SK-N-SH (cell line): ENCODE data around the gene HAT1. TPM values are rescaled to one million over a fixed set of nuclear protein-coding genes. Genes with fewer than 3 reads are reported as not detected.

Experiments used
- CTCF ChIA-PET: fragments of 300-600, 350-600 bp; formaldehyde crosslinking; extraction: SDS; loops from one replicate; lab custom pipeline; 2021; lab: Yijun Ruan, JAX
- POLR2A ChIA-PET: fragments of 350-600 bp; sonication (Branson Sonifier 250); formaldehyde crosslinking; extraction: SDS; loops from one replicate; lab custom pipeline; 2020; ENCODE audit warnings: antibody characterized with exemption, inconsistent platforms; lab: Yijun Ruan, JAX
- DNase-seq: peaks from one replicate; pipeline ENCODE4 v3.0.0; 2012
- H2AFZ ChIP-seq: fragments of 200-600 bp; sonication (generic); 2 replicates; pipeline ENCODE4 v1.8.1; 2016; ENCODE audit warnings: antibody characterized with exemption, mild to moderate bottlenecking, low read depth
- H3F3A ChIP-seq: fragments of 200-600 bp; sonication (generic); replicated peaks from 2 replicates; pipeline ENCODE3; 2016; ENCODE audit warnings: antibody characterized with exemption, mild to moderate bottlenecking; ENCODE audit not compliant: insufficient read depth
- H3K27ac ChIP-seq, 2 experiments: fragments of 200-500 bp in 1 of 2; fragments of 200-600 bp in 1 of 2; sonication (Bioruptor generic) in 1 of 2; sonication (generic), shearing (Covaris generic) in 1 of 2; 2 replicates each; pipeline versions ENCODE4 v1.5.1 to v1.6.1; 2014 to 2016; ENCODE audit warnings: low read depth in 2 of 2, inconsistent platforms in 1 of 2, low read length in 1 of 2, mild to moderate bottlenecking in 1 of 2, mixed read lengths in 1 of 2
- H3K27me3 ChIP-seq: fragments of 200-600 bp; sonication (generic), shearing (Covaris generic); 2 replicates; pipeline ENCODE4 v1.6.1; 2016; ENCODE audit warnings: mixed run types; ENCODE audit not compliant: insufficient read depth
- H3K36me3 ChIP-seq, 2 experiments: fragments of 200-500 bp in 1 of 2; fragments of 200-600 bp in 1 of 2; sonication (Bioruptor generic) in 1 of 2; sonication (generic) in 1 of 2; replicated peaks in 1 of 2; 2 replicates each; pipeline versions ENCODE3 to v1.5.1; 2014 to 2016; ENCODE audit warnings: low read length in 1 of 2, mild to moderate bottlenecking in 1 of 2; ENCODE audit not compliant: insufficient read depth in 2 of 2, control insufficient read depth in 1 of 2
- H3K4me1 ChIP-seq, 2 experiments: fragments of 200-500 bp in 1 of 2; fragments of 200-600 bp in 1 of 2; sonication (Bioruptor generic) in 1 of 2; sonication (generic), shearing (Covaris generic) in 1 of 2; 2 replicates each; pipeline versions ENCODE4 v1.5.1 to v1.6.1; 2014 to 2016; ENCODE audit warnings: low read depth in 1 of 2, low read length in 1 of 2, mixed run types in 1 of 2; ENCODE audit not compliant: insufficient read depth in 2 of 2, control insufficient read depth in 1 of 2
- H3K4me2 ChIP-seq: fragments of 200-600 bp; sonication (generic), shearing (Covaris generic); 2 replicates; pipeline ENCODE4 v1.6.1; 2017; ENCODE audit warnings: mixed run types
- H3K4me3 ChIP-seq, 2 experiments: fragments of 200-500 bp in 1 of 2; fragments of 200-600 bp in 1 of 2; sonication (Bioruptor generic) in 1 of 2; sonication (generic), shearing (Covaris generic) in 1 of 2; 2 replicates each; pipeline versions ENCODE4 v1.5.1 to v1.8.1; 2014 to 2016; ENCODE audit warnings: low read depth in 2 of 2, inconsistent platforms in 1 of 2, low read length in 1 of 2, mild to moderate bottlenecking in 1 of 2, mixed read lengths in 1 of 2, moderate library complexity in 1 of 2
- H3K79me2 ChIP-seq: fragments of 200-600 bp; sonication (generic); 2 replicates; pipeline ENCODE4 v1.8.1; 2017; ENCODE audit warnings: mild to moderate bottlenecking; ENCODE audit not compliant: insufficient read depth
- H3K9ac ChIP-seq: fragments of 200-600 bp; sonication (generic); 2 replicates; pipeline ENCODE4 v1.6.1; 2017; ENCODE audit warnings: mixed run types
- H3K9me2 ChIP-seq: fragments of 200-600 bp; sonication (generic); 2 replicates; pipeline ENCODE4 v1.6.1; 2017; ENCODE audit warnings: mixed run types
- H3K9me3 ChIP-seq: fragments of 200-600 bp; sonication (generic); 2 replicates; pipeline ENCODE4 v1.6.1; 2017; ENCODE audit warnings: mixed run types, mild to moderate bottlenecking, moderate library complexity
- H4K20me1 ChIP-seq: fragments of 200-600 bp; sonication (generic); 2 replicates; pipeline ENCODE4 v1.6.1; 2017; ENCODE audit warnings: mild to moderate bottlenecking, mixed run types; ENCODE audit not compliant: insufficient read depth
- ELF1 ChIP-seq: IDR thresholded peaks from 2 replicates; pipeline ENCODE4 v1.4.0; 2012
- EZH2phosphoT487 ChIP-seq: fragments of 200-600 bp; sonication (generic); IDR thresholded peaks from 2 replicates; pipeline ENCODE4 v1.6.1; 2017; ENCODE audit warnings: low read depth, mixed run types, mild to moderate bottlenecking, antibody characterized with exemption, moderate library complexity, borderline replicate concordance
- FOXJ3 ChIP-seq: sonication (generic); formaldehyde crosslinking; IDR thresholded peaks from 2 replicates; pipeline ENCODE4 v1.5.1; 2020; ENCODE audit warnings: mild to moderate bottlenecking, missing genetic modification reagents
- GABPA ChIP-seq: IDR thresholded peaks from 2 replicates; pipeline ENCODE4 v1.4.0; 2012; ENCODE audit warnings: low read depth, mild to moderate bottlenecking
- MEF2A ChIP-seq: IDR thresholded peaks from 2 replicates; pipeline ENCODE4 v1.4.0; 2012; ENCODE audit warnings: low read depth, borderline replicate concordance
- POLR2AphosphoS5 ChIP-seq: IDR thresholded peaks from 2 replicates; pipeline ENCODE4 v1.6.1; 2012; ENCODE audit warnings: low read depth, low read length
- RCOR1 ChIP-seq: fragments of 150-350 bp; IDR thresholded peaks from 2 replicates; pipeline ENCODE4 v1.6.1; 2017; ENCODE audit warnings: antibody characterized with exemption, low read length
- RFX5 ChIP-seq: IDR thresholded peaks from 2 replicates; pipeline ENCODE4 v1.6.1; 2012; ENCODE audit warnings: mild to moderate bottlenecking, improper control_type of control experiment, low read length
- SIN3A ChIP-seq: IDR thresholded peaks from 2 replicates; pipeline ENCODE4 v1.6.1; 2012; ENCODE audit warnings: low read depth, mild to moderate bottlenecking, low read length, moderate library complexity, borderline replicate concordance
- TAF1 ChIP-seq: IDR thresholded peaks from 2 replicates; pipeline ENCODE4 v1.6.1; 2012; ENCODE audit warnings: low read depth, mild to moderate bottlenecking, low read length, moderate library complexity, borderline replicate concordance
- TEAD4 ChIP-seq: IDR thresholded peaks from 2 replicates; pipeline ENCODE4 v1.4.0; 2012; ENCODE audit warnings: mild to moderate bottlenecking, borderline replicate concordance; ENCODE audit not compliant: insufficient read depth
- YY1 ChIP-seq: IDR thresholded peaks from 2 replicates; pipeline ENCODE4 v1.4.0; 2012; ENCODE audit warnings: low read depth, mild to moderate bottlenecking
- WGBS: methylation state at CpG from one replicate; pipeline ENCODE4 v1.1.6; 2017; ENCODE audit warnings: low lambda C conversion rate; 5-methylcytosine and 5-hydroxymethylcytosine counted together
- polyA plus RNA-seq, 3 experiments: library from polyadenylated mRNA; depleted of rRNA; stranded (reverse); fragments of >200 nt; gene quantifications; 2 replicates each; pipeline ENCODE4 v1.2.3, GENCODE V29; 2012
- TF ChIP-seq, protein P1 (sequence below): IDR thresholded peaks from 2 replicates; pipeline ENCODE4 v1.4.0; 2012; ENCODE audit warnings: low read depth
- TF ChIP-seq, protein P2 (sequence below): fragments of 200-600 bp; sonication (generic); IDR thresholded peaks from 2 replicates; pipeline ENCODE4 v1.6.1; 2017; ENCODE audit warnings: antibody characterized with exemption, mild to moderate bottlenecking, moderate library complexity
- TF ChIP-seq, protein P3 (sequence below): IDR thresholded peaks from 2 replicates; pipeline ENCODE4 v1.6.1; 2012; ENCODE audit warnings: mild to moderate bottlenecking, low read depth, low read length, moderate library complexity

Gene HAT1
- polyA plus RNA-seq, 1 of the 3 experiments (the other 2 are of a cell fraction), result 18.6 TPM

DNA sequence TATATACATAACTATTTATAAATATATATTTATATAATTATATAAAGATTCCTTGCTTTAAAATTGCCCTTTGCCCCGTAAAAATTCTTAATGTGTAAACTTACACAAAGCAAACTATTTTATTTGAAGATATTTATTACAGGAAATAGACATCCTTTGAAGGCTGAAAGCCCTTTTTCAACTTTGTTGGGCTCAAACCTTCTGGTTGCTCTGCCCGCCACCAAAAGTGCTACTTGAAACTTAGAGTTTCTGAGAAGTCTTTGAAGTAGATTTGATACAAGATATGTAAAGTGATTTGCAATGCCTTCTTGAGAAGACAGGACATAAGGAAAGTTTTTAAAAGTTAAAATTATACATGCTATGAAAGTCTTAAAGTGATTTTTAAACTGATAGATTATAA lies 40.9 kb downstream of the HAT1 start:
- Histone ChIP-seq H3K27me3 (no peaks in the 10 kb centered on the region), H3F3A (peaks cover 7% of the 10 kb centered on the region), H3K79me2 (peaks cover 10% of the 10 kb centered on the region; the same call in 1 of the 2 replicates), H3K9me2 (no peaks in the 10 kb centered on the region), H3K9me3 (no peaks in the 10 kb centered on the region), H4K20me1 (no peaks in the 10 kb centered on the region), H3K4me3 (no peak overlapping the region), H3K36me3 (peaks cover 20 to 27% of the 10 kb centered on the region in 2 experiments), H3K27ac (no peak overlapping the region), H3K9ac (no peak overlapping the region), H3K4me2 (no peak overlapping the region), H3K4me1 (no peaks in the 10 kb centered on the region; a peak in 1 of 4 replicates), H2AFZ (no peak overlapping the region)
- POLR2A ChIA-PET, result no interaction called here
- WGBS, result 93% methylated on average over 2 of the region's 2 CpGs
- TF ChIP-seq, protein P1, sequence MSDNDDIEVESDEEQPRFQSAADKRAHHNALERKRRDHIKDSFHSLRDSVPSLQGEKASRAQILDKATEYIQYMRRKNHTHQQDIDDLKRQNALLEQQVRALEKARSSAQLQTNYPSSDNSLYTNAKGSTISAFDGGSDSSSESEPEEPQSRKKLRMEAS, result no peak
- no peak for TF ChIP-seq TEAD4
- no peak for TF ChIP-seq FOXJ3 (CRISPR knock-in tag)
- TF ChIP-seq RFX5, result no peak
- TF ChIP-seq MEF2A, result no peak
- TF ChIP-seq ELF1, result no peak
- TF ChIP-seq, protein P2, sequence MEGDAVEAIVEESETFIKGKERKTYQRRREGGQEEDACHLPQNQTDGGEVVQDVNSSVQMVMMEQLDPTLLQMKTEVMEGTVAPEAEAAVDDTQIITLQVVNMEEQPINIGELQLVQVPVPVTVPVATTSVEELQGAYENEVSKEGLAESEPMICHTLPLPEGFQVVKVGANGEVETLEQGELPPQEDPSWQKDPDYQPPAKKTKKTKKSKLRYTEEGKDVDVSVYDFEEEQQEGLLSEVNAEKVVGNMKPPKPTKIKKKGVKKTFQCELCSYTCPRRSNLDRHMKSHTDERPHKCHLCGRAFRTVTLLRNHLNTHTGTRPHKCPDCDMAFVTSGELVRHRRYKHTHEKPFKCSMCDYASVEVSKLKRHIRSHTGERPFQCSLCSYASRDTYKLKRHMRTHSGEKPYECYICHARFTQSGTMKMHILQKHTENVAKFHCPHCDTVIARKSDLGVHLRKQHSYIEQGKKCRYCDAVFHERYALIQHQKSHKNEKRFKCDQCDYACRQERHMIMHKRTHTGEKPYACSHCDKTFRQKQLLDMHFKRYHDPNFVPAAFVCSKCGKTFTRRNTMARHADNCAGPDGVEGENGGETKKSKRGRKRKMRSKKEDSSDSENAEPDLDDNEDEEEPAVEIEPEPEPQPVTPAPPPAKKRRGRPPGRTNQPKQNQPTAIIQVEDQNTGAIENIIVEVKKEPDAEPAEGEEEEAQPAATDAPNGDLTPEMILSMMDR, result no peak
- no peak for TF ChIP-seq YY1
- no peak for TF ChIP-seq TAF1
- no peak for TF ChIP-seq POLR2AphosphoS5
- no peak for TF ChIP-seq EZH2phosphoT487
- CTCF ChIA-PET, result interaction anchor here (0.6 to 1.2 kb wide), 2 partner anchors 37 to 876 kb away, joined by 3 read pairs; no protein-coding TSS in a partner anchor
- no peak for DNase-seq

DNA sequence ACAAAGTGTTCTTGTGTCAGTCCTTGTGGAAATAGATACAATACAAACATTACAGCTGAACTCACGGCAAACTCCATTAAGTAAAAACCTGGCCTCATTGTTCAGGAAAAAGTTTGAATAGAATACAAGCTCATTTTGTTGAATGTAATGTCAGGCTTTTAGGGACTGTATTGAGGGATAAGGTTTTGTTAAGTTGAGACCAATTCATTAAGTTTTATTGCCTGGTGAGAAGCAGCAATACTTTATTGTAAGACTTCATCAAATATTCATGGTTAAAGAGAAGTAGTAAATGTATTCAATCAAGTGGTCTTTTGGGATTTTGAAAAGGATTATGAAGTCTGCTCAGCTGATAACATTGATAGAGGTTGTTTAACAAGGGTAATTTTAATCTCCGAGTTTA lies 42.0 kb downstream of the HAT1 start:
- Histone ChIP-seq H3K36me3 (peaks cover 29 to 36% of the 10 kb centered on the region in 2 experiments), H3F3A (peaks cover 14% of the 10 kb centered on the region), H3K79me2 (peaks cover 10% of the 10 kb centered on the region), H3K9ac (no peak overlapping the region), H3K9me2 (no peaks in the 10 kb centered on the region), H3K4me3 (no peak overlapping the region), H2AFZ (no peak overlapping the region), H3K27ac (no peak overlapping the region), H4K20me1 (no peaks in the 10 kb centered on the region), H3K4me1 (no peaks in the 10 kb centered on the region; a peak in 1 of 4 replicates), H3K9me3 (no peaks in the 10 kb centered on the region), H3K4me2 (no peak overlapping the region), H3K27me3 (no peaks in the 10 kb centered on the region)
- ChIA-PET CTCF (interaction anchor here (0.6 to 1.2 kb wide), 2 partner anchors 36 to 331 kb away, joined by 3 read pairs; no protein-coding TSS in a partner anchor), POLR2A (no interaction called here)
- WGBS, result 84% methylated on average over 2 of the region's 2 CpGs
- TF ChIP-seq, protein P3, sequence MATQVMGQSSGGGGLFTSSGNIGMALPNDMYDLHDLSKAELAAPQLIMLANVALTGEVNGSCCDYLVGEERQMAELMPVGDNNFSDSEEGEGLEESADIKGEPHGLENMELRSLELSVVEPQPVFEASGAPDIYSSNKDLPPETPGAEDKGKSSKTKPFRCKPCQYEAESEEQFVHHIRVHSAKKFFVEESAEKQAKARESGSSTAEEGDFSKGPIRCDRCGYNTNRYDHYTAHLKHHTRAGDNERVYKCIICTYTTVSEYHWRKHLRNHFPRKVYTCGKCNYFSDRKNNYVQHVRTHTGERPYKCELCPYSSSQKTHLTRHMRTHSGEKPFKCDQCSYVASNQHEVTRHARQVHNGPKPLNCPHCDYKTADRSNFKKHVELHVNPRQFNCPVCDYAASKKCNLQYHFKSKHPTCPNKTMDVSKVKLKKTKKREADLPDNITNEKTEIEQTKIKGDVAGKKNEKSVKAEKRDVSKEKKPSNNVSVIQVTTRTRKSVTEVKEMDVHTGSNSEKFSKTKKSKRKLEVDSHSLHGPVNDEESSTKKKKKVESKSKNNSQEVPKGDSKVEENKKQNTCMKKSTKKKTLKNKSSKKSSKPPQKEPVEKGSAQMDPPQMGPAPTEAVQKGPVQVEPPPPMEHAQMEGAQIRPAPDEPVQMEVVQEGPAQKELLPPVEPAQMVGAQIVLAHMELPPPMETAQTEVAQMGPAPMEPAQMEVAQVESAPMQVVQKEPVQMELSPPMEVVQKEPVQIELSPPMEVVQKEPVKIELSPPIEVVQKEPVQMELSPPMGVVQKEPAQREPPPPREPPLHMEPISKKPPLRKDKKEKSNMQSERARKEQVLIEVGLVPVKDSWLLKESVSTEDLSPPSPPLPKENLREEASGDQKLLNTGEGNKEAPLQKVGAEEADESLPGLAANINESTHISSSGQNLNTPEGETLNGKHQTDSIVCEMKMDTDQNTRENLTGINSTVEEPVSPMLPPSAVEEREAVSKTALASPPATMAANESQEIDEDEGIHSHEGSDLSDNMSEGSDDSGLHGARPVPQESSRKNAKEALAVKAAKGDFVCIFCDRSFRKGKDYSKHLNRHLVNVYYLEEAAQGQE, result no peak
- TF ChIP-seq GABPA (no peak), RCOR1 (no peak), TAF1 (no peak), ELF1 (no peak), EZH2phosphoT487 (no peak), SIN3A (no peak)
- DNase-seq, result no peak
